PFSK-1 (cell line): ENCODE measurements around the gene TMTC2.
A peak's percentile ranks its signal among the peaks of the same experiment; 100 is the strongest.

Source experiments
- FOXP2 ChIP-seq: optimal IDR thresholded peaks from 2 replicates; pipeline ENCODE3; 2011; ENCODE audit warnings: borderline replicate concordance, control low read depth, inconsistent platforms; ENCODE audit not compliant: insufficient read depth; ENCODE audit errors: extremely low read length, extremely low read depth
- POLR2AphosphoS5 ChIP-seq: IDR thresholded peaks from 2 replicates; pipeline ENCODE4 v1.6.1; 2012; ENCODE audit warnings: low read depth, mild to moderate bottlenecking, control low read depth, low read length, moderate library complexity
- SIN3A ChIP-seq: IDR thresholded peaks from 2 replicates; pipeline ENCODE4 v1.6.1; 2012; ENCODE audit warnings: mild to moderate bottlenecking, low read length, moderate library complexity, borderline replicate concordance; ENCODE audit not compliant: insufficient read depth
- TAF1 ChIP-seq: IDR thresholded peaks from 2 replicates; pipeline ENCODE4 v1.6.1; 2012; ENCODE audit warnings: low read length, control low read depth, borderline replicate concordance; ENCODE audit not compliant: insufficient read depth
- TF ChIP-seq, protein P1 (sequence below), 2 experiments: IDR thresholded peaks; 2 replicates each; pipeline versions ENCODE4 v1.6.1 to v1.8.0; 2011 to 2012; ENCODE audit warnings: low read depth in 2 of 2, low read length in 2 of 2, control low read depth in 1 of 2, inconsistent platforms in 1 of 2, mild to moderate bottlenecking in 1 of 2, moderate library complexity in 1 of 2; ENCODE audit not compliant: insufficient read depth in 1 of 2

The TMTC2 gene

DNA sequence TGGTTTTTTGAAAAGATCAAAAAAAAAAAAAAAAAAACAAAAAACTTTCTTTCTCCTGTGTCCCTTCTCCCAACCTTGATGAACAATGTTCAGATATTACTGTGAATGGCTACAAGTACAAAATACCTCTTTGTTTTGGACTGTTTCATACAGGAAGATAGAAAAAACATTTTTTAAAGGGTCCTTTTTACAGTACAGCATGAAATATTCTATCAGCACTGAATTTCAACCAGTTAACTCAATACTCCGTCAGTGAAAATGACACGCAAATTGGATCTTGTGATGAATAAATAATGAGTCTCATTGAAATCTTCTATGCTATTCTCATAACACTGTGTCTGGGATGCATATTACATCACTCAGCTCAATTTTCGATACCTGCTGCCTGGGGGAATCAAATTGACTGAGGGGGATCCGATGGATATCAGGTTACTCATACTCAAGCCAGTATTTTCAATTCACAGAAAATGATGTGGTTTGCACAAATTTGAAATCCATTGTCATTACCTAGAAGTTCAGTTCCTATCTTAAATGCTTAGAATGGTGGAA is 179.6 kb downstream of the TMTC2 start:
- TF ChIP-seq POLR2AphosphoS5 (no peak), FOXP2 (no peak), TAF1 (no peak), SIN3A (no peak)
- TF ChIP-seq, protein P1, sequence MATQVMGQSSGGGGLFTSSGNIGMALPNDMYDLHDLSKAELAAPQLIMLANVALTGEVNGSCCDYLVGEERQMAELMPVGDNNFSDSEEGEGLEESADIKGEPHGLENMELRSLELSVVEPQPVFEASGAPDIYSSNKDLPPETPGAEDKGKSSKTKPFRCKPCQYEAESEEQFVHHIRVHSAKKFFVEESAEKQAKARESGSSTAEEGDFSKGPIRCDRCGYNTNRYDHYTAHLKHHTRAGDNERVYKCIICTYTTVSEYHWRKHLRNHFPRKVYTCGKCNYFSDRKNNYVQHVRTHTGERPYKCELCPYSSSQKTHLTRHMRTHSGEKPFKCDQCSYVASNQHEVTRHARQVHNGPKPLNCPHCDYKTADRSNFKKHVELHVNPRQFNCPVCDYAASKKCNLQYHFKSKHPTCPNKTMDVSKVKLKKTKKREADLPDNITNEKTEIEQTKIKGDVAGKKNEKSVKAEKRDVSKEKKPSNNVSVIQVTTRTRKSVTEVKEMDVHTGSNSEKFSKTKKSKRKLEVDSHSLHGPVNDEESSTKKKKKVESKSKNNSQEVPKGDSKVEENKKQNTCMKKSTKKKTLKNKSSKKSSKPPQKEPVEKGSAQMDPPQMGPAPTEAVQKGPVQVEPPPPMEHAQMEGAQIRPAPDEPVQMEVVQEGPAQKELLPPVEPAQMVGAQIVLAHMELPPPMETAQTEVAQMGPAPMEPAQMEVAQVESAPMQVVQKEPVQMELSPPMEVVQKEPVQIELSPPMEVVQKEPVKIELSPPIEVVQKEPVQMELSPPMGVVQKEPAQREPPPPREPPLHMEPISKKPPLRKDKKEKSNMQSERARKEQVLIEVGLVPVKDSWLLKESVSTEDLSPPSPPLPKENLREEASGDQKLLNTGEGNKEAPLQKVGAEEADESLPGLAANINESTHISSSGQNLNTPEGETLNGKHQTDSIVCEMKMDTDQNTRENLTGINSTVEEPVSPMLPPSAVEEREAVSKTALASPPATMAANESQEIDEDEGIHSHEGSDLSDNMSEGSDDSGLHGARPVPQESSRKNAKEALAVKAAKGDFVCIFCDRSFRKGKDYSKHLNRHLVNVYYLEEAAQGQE (IDR thresholded peaks at IDR 0.05; ENCODE audit: insufficient read depth in 1 of 2, low read depth in 2 of 2, low read length in 2 of 2) = no peak

DNA sequence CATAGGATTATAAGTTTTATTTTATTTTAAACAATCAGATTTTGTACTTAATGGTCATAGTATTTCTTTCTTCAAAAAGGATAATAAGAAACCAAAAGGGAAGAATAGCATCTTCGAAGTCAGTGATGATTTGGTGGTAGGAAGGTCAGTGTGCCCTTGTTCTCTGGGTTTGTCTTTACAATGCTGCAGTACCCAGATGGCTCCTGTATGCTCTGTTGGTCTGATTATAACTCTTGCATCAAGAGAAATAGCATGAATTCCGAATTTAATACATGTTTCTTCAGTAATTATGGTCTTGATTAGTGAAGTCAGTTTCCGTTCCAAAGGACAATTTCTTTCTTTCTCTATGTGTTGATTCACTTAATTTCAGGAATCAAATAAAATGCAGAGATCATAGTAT is 180.2 kb downstream of the TMTC2 start:
- TF ChIP-seq, protein P1 (IDR thresholded peaks at IDR 0.05; ENCODE audit: insufficient read depth in 1 of 2, low read depth in 2 of 2, low read length in 2 of 2) = no peak
- TF ChIP-seq SIN3A (no peak), POLR2AphosphoS5 (no peak), FOXP2 (no peak)

DNA sequence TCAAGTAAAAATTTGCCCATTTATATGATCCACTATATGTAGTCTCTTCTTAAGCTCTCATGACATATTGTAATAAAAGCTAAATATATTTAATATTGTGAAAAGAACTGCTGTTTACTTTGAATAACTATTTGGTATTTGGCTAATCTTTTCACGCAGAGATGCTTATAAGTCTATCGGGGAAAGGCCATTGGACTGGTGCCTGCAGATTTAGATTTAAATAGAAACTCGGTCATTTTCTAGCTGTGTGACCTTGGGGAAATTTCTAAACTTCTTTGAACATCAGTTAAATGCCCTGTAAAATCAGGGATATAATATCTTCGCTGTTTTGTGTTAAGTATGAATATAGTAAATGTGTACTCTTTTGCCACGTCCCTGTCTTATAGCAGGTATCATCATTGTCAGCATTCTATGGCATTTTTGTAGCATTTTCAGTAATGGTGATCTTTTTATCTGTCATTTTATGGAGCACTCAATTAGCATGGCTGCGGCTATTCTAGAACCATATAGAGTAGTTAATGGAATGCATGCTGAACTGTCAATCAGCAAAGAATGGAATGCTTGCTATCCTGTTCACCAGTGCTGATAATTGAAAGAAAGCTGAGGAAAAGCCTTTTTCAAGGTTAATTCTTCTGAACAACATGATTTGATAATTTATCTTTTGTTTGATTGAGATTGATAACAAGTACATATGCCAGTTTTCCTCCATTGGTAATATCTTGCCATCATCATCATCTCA is 181.2 kb downstream of the TMTC2 start:
- TF ChIP-seq POLR2AphosphoS5 (no peak), FOXP2 (no peak), SIN3A (no peak)
- TF ChIP-seq, protein P1 (IDR thresholded peaks at IDR 0.05; ENCODE audit: insufficient read depth in 1 of 2, low read depth in 2 of 2, low read length in 2 of 2) = peak; percentile 30 to 64; a peak in 1 of 4 replicates

DNA sequence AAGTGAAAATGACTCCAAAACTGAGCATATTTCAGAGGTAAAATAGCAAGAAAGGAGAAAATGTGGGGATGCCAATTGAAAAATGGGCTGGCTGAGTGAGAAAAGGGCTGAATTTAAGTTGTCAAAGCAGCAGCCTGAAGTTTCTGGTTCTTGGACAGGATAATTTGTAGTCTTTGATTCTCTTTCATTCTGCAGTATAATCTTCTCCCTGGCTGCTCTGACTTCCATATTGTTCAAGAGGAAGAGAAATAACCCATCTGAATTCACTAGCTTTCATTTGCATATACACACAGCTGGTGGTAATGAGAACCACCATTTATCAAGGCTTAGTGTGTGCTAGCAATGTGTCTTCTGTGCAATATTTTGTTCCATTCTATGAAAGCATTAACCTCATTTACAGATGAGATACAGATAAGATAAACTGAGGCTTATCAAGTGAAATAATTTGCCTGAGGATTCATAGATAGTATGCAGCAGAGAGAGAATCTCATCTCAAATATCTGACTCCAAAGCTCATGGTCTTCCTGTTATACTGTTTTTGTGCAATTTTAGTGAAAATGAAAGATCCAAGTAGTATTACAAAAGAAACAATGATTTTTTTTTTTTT is 184.2 kb downstream of the TMTC2 start:
- TF ChIP-seq POLR2AphosphoS5 (no peak), TAF1 (no peak), FOXP2 (no peak), SIN3A (no peak)
- TF ChIP-seq, protein P1 (IDR thresholded peaks at IDR 0.05; ENCODE audit: insufficient read depth in 1 of 2, low read depth in 2 of 2, low read length in 2 of 2) = no peak

DNA sequence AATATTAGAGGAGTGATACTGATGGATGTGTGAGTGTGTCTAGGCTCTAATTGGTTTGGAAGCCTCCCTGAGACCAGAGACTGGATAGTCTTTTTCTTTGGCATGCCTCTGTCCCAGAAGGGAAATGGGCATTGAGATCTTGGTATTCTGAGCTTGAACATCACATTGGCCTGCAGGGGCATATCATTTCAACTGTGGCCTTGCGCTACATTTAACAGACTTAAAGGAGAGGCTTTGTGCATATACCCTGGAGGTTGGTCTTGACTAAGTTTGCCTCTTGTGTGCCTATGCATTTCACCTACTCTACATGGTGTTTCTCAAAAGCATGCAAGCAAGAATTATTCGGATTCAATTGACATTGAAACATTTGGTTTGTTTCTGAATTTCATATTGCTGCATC is 185.4 kb downstream of the TMTC2 start:
- TF ChIP-seq, protein P1 (IDR thresholded peaks at IDR 0.05; ENCODE audit: insufficient read depth in 1 of 2, low read depth in 2 of 2, low read length in 2 of 2) = no peak
- no peak for TF ChIP-seq SIN3A
- TF ChIP-seq POLR2AphosphoS5 = no peak
